Liver (tissue), 3 donors: Measurements from ENCODE around the gene MYO1B.

Source experiments
- ATF3 ChIP-seq: IDR thresholded peaks from 2 replicates; pipeline ENCODE4 v1.6.1; 2016; ENCODE audit warnings: antibody characterized with exemption
- FOXA1 ChIP-seq: IDR thresholded peaks from 2 replicates; pipeline ENCODE4 v1.6.1; 2016; ENCODE audit warnings: antibody characterized with exemption
- JUND ChIP-seq, 2 donors: IDR thresholded peaks; 2 replicates each; pipeline ENCODE4 v1.6.1; 2016; ENCODE audit warnings: antibody characterized with exemption in 2 of 2
- NR2F2 ChIP-seq: IDR thresholded peaks from 2 replicates; pipeline ENCODE4 v1.6.1; 2016; ENCODE audit warnings: antibody characterized with exemption
- REST ChIP-seq: IDR thresholded peaks from 2 replicates; pipeline ENCODE4 v1.6.1; 2016; ENCODE audit warnings: antibody characterized with exemption, mild to moderate bottlenecking
- RXRA ChIP-seq, 2 donors: IDR thresholded peaks; 2 replicates each; pipeline ENCODE4 v1.6.1; 2017 to 2018; ENCODE audit warnings: antibody characterized with exemption in 2 of 2, mild to moderate bottlenecking in 1 of 2
- TF ChIP-seq, protein P1 (sequence below): fragments of 150-350 bp; IDR thresholded peaks from 2 replicates; pipeline ENCODE4 v1.5.1; 2017; ENCODE audit warnings: improper control_type of control experiment, low read depth, low read length; ENCODE audit not compliant: missing input control
- donor health status: healthy.
- donor health status: healthy.

- TF ChIP-seq, protein P1, sequence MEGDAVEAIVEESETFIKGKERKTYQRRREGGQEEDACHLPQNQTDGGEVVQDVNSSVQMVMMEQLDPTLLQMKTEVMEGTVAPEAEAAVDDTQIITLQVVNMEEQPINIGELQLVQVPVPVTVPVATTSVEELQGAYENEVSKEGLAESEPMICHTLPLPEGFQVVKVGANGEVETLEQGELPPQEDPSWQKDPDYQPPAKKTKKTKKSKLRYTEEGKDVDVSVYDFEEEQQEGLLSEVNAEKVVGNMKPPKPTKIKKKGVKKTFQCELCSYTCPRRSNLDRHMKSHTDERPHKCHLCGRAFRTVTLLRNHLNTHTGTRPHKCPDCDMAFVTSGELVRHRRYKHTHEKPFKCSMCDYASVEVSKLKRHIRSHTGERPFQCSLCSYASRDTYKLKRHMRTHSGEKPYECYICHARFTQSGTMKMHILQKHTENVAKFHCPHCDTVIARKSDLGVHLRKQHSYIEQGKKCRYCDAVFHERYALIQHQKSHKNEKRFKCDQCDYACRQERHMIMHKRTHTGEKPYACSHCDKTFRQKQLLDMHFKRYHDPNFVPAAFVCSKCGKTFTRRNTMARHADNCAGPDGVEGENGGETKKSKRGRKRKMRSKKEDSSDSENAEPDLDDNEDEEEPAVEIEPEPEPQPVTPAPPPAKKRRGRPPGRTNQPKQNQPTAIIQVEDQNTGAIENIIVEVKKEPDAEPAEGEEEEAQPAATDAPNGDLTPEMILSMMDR = no peak
- TF ChIP-seq JUND (IDR thresholded peaks at IDR 0.05) (no peak), FOXA1 (no peak), ATF3 (no peak), RXRA (IDR thresholded peaks at IDR 0.05) (no peak), NR2F2 (no peak), REST (no peak)
Measured at GRCh38 chr2:191222952-191223351, 22.3 kb upstream of the MYO1B start.
